HCT116 (cell line): ENCODE data around the gene TNRC6B. TPM values are rescaled to one million over a fixed set of nuclear protein-coding genes. Genes with fewer than 3 reads are reported as not detected.

ENCODE experiments used
- ATAC-seq: fragments of 200-7000 bp; cut with Tn5 transposase; 2 replicates; pipeline ENCODE4 v1.9.1; 2020; ENCODE audit warnings: mild to moderate bottlenecking, moderate library complexity
- BruUV-seq: library from RNA; stranded (reverse); fragments of 400-500 nt; replicated peaks from 2 replicates; lab custom pipeline; 2021; lab: Mats Ljungman, UMichigan
- CTCF ChIA-PET: fragments of 300-600 bp; sonication (Branson Sonifier 250); formaldehyde crosslinking; loops from one replicate; lab custom pipeline; 2021; ENCODE audit warnings: antibody characterized with exemption; lab: Charles Lee
- POLR2A ChIA-PET: fragments of 300-600, 350-600 bp; sonication (Branson Sonifier 250); formaldehyde crosslinking; loops from one replicate; lab custom pipeline; 2021; ENCODE audit warnings: antibody characterized with exemption; lab: Charles Lee
- RAD21 ChIA-PET, 2 experiments: fragments of 300-600 bp; sonication (Branson Sonifier 250); formaldehyde crosslinking; loops; one replicate each; lab custom pipeline; 2023; ENCODE audit warnings: low total read pairs in 2 of 2; ENCODE audit not compliant: uncharacterized antibody in 2 of 2, unreplicated experiment in 2 of 2, low non-redundant PET in 1 of 2; lab: Charles Lee
- DNase-seq: peaks from one replicate; pipeline ENCODE4 v3.0.0-alpha.2; 2010; ENCODE audit warnings: low read depth, low spot score
- H2AFZ ChIP-seq: fragments of 200-600 bp; shearing (Covaris generic), sonication (generic); 2 replicates; pipeline ENCODE4 v1.6.1; 2017; ENCODE audit warnings: low read depth, mixed run types, mixed read lengths, antibody characterized with exemption, low read length; ENCODE audit not compliant: poor library complexity, severe bottlenecking
- H3K27ac ChIP-seq: 2 replicates; pipeline ENCODE4 v1.5.1; 2012; ENCODE audit warnings: low read depth, low read length
- H3K27me3 ChIP-seq: fragments of 200-600 bp; sonication (generic); 2 replicates; pipeline ENCODE4 v1.6.1; 2016; ENCODE audit warnings: mixed run types, low read length, mixed read lengths; ENCODE audit not compliant: insufficient read depth
- H3K36me3 ChIP-seq, 2 experiments: fragments of 200-500 bp in 1 of 2; fragments of 200-600 bp in 1 of 2; sonication (Bioruptor generic) in 1 of 2; sonication (generic) in 1 of 2; 2 replicates each; pipeline versions ENCODE4 v1.5.1 to v1.6.1; 2014 to 2016; ENCODE audit warnings: low read length in 2 of 2, inconsistent platforms in 1 of 2, mixed read lengths in 1 of 2, mixed run types in 1 of 2; ENCODE audit not compliant: insufficient read depth in 2 of 2, control insufficient read depth in 1 of 2
- H3K4me1 ChIP-seq, 2 experiments: fragments of 200-600 bp in 1 of 2; sonication (generic) in 1 of 2; 2 replicates each; pipeline versions ENCODE4 v1.5.1 to v1.6.1; 2012 to 2017; ENCODE audit warnings: low read length in 2 of 2, inconsistent platforms in 1 of 2, mild to moderate bottlenecking in 1 of 2, mixed read lengths in 1 of 2, mixed run types in 1 of 2, moderate library complexity in 1 of 2; ENCODE audit not compliant: insufficient read depth in 2 of 2, control insufficient read depth in 1 of 2
- H3K4me2 ChIP-seq: fragments of 200-600 bp; sonication (generic); 2 replicates; pipeline ENCODE4 v1.6.1; 2017; ENCODE audit warnings: mixed run types, low read length, mixed read lengths
- H3K4me3 ChIP-seq, 2 experiments: fragments of 200-600 bp in 1 of 2; sonication (generic) in 1 of 2; replicated peaks in 1 of 2; 2 replicates each; pipeline ENCODE4 v1.5.1; 2011 to 2016; ENCODE audit warnings: low read length in 2 of 2, control low read depth in 1 of 2, low read depth in 1 of 2, mild to moderate bottlenecking in 1 of 2, mixed read lengths in 1 of 2, mixed run types in 1 of 2
- H3K79me2 ChIP-seq: fragments of 200-600 bp; sonication (generic); 2 replicates; pipeline ENCODE4 v1.6.1; 2017; ENCODE audit warnings: mild to moderate bottlenecking, mixed run types, low read length, moderate library complexity, mixed read lengths; ENCODE audit not compliant: insufficient read depth
- H3K9ac ChIP-seq: fragments of 200-600 bp; sonication (generic); 2 replicates; pipeline ENCODE4 v1.6.1; 2016; ENCODE audit warnings: low read length, mixed read lengths
- H3K9me2 ChIP-seq: fragments of 200-600 bp; sonication (generic), shearing (Covaris generic); 2 replicates; pipeline ENCODE4 v1.6.1; 2017; ENCODE audit warnings: mixed run types, mild to moderate bottlenecking, moderate library complexity; ENCODE audit not compliant: insufficient read depth
- H3K9me3 ChIP-seq, 2 experiments: fragments of 200-500 bp in 1 of 2; fragments of 200-600 bp in 1 of 2; sonication (Bioruptor generic) in 1 of 2; sonication (generic) in 1 of 2; 2 replicates each; pipeline ENCODE4 v1.6.1; 2014 to 2017; ENCODE audit warnings: low read length in 2 of 2, mixed read lengths in 2 of 2, inconsistent platforms in 1 of 2, low read depth in 1 of 2, mild to moderate bottlenecking in 1 of 2, mixed run types in 1 of 2, moderate library complexity in 1 of 2; ENCODE audit not compliant: control insufficient read depth in 1 of 2, insufficient read depth in 1 of 2
- H4K20me1 ChIP-seq: fragments of 200-600 bp; sonication (generic), shearing (Covaris generic); 2 replicates; pipeline ENCODE4 v1.6.1; 2017; ENCODE audit warnings: mixed run types, mild to moderate bottlenecking, moderate library complexity; ENCODE audit not compliant: insufficient read depth
- CBX3 ChIP-seq: IDR thresholded peaks from 2 replicates; pipeline ENCODE4 v1.6.1; 2012; ENCODE audit warnings: low read depth
- CEBPB ChIP-seq: IDR thresholded peaks from 2 replicates; pipeline ENCODE4 v1.6.1; 2012; ENCODE audit warnings: low read depth
- ELF1 ChIP-seq: IDR thresholded peaks from 2 replicates; pipeline ENCODE4 v1.6.1; 2012; ENCODE audit warnings: low read depth, borderline replicate concordance
- EZH2 ChIP-seq: fragments of 200-600 bp; sonication (generic); IDR thresholded peaks from 2 replicates; pipeline ENCODE4 v1.6.1; 2017; ENCODE audit warnings: antibody characterized with exemption, mixed run types
- FOSL1 ChIP-seq: IDR thresholded peaks from 2 replicates; pipeline ENCODE4 v1.6.1; 2012; ENCODE audit warnings: low read depth
- JUND ChIP-seq: IDR thresholded peaks from 2 replicates; pipeline ENCODE4 v1.6.1; 2012
- POLR2A ChIP-seq: IDR thresholded peaks from 2 replicates; pipeline ENCODE4 v1.7.0; 2011; ENCODE audit warnings: borderline replicate concordance; ENCODE audit not compliant: insufficient read depth, insufficient read length; ENCODE audit errors: extremely low read depth
- SIN3A ChIP-seq: IDR thresholded peaks from 2 replicates; pipeline ENCODE4 v1.6.1; 2012; ENCODE audit warnings: low read depth
- SRF ChIP-seq: IDR thresholded peaks from 2 replicates; pipeline ENCODE4 v1.6.1; 2012; ENCODE audit warnings: low read depth
- ZNF274 ChIP-seq: fragments of 200-500 bp; sonication (Bioruptor generic); IDR thresholded peaks from 2 replicates; pipeline ENCODE4 v1.6.1; 2014; ENCODE audit warnings: mild to moderate bottlenecking, low read depth, low read length, inconsistent platforms
- intact Hi-C: fragments of 100-400 bp; cut with micrococcal nuclease; formaldehyde crosslinking; loops from 2 replicates; pipeline ENCODE4 v1.10.0; 2022
- total RNA-seq: library from RNA; stranded (reverse); gene quantifications from one replicate; pipeline ENCODE4 v1.2.1, GENCODE V29; 2021; ENCODE audit not compliant: unreplicated experiment
- TF ChIP-seq, protein P1 (sequence below): IDR thresholded peaks from 2 replicates; pipeline ENCODE4 v1.6.1; 2011; ENCODE audit warnings: mild to moderate bottlenecking, low read length, moderate library complexity; ENCODE audit not compliant: insufficient replicate concordance; ENCODE audit errors: extremely low read depth
- TF ChIP-seq, protein P2 (sequence below): IDR thresholded peaks from 2 replicates; pipeline ENCODE4 v1.6.1; 2012
- TF ChIP-seq, protein P3 (sequence below): IDR thresholded peaks from 2 replicates; pipeline ENCODE4 v1.6.1; 2012; ENCODE audit warnings: low read depth

Gene TNRC6B
- total RNA-seq, 1 experiment from 2014 or later = 29.8 TPM

DNA sequence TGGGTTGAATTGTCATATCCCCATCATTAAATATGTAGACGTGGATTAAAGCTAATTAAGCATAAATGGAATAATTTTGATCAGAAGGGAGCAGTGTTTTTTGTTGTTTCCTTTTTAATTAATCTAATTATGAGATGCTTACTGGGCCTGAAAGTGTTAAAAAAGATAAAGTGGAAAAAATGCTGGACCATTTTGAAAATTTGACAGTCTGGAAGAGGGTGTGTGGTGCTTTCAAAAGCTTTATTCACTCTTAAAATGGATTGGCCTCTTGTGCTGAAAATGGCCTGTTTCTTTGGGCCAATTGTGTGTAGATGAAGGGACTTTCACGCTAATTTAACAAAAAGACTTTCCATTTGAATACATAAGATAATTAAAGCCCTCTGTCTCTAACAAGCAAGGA, 1.8 kb downstream of the TNRC6B start:
- H4K20me1 ChIP-seq = no peaks in the 10 kb centered on the region
- TF ChIP-seq ELF1 = no peak
- no peak for TF ChIP-seq POLR2A
- no peak for TF ChIP-seq CBX3
- TF ChIP-seq SIN3A = no peak
- no peak for TF ChIP-seq SRF
- TF ChIP-seq, protein P1, sequence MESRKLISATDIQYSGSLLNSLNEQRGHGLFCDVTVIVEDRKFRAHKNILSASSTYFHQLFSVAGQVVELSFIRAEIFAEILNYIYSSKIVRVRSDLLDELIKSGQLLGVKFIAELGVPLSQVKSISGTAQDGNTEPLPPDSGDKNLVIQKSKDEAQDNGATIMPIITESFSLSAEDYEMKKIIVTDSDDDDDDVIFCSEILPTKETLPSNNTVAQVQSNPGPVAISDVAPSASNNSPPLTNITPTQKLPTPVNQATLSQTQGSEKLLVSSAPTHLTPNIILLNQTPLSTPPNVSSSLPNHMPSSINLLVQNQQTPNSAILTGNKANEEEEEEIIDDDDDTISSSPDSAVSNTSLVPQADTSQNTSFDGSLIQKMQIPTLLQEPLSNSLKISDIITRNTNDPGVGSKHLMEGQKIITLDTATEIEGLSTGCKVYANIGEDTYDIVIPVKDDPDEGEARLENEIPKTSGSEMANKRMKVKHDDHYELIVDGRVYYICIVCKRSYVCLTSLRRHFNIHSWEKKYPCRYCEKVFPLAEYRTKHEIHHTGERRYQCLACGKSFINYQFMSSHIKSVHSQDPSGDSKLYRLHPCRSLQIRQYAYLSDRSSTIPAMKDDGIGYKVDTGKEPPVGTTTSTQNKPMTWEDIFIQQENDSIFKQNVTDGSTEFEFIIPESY = no peak
- no peak for TF ChIP-seq ZNF274
- no peak for TF ChIP-seq FOSL1
- no peak for TF ChIP-seq EZH2
- TF ChIP-seq, protein P2, sequence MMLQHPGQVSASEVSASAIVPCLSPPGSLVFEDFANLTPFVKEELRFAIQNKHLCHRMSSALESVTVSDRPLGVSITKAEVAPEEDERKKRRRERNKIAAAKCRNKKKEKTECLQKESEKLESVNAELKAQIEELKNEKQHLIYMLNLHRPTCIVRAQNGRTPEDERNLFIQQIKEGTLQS = no peak
- no peak for TF ChIP-seq CEBPB
- no peak for TF ChIP-seq JUND
- TF ChIP-seq, protein P3, sequence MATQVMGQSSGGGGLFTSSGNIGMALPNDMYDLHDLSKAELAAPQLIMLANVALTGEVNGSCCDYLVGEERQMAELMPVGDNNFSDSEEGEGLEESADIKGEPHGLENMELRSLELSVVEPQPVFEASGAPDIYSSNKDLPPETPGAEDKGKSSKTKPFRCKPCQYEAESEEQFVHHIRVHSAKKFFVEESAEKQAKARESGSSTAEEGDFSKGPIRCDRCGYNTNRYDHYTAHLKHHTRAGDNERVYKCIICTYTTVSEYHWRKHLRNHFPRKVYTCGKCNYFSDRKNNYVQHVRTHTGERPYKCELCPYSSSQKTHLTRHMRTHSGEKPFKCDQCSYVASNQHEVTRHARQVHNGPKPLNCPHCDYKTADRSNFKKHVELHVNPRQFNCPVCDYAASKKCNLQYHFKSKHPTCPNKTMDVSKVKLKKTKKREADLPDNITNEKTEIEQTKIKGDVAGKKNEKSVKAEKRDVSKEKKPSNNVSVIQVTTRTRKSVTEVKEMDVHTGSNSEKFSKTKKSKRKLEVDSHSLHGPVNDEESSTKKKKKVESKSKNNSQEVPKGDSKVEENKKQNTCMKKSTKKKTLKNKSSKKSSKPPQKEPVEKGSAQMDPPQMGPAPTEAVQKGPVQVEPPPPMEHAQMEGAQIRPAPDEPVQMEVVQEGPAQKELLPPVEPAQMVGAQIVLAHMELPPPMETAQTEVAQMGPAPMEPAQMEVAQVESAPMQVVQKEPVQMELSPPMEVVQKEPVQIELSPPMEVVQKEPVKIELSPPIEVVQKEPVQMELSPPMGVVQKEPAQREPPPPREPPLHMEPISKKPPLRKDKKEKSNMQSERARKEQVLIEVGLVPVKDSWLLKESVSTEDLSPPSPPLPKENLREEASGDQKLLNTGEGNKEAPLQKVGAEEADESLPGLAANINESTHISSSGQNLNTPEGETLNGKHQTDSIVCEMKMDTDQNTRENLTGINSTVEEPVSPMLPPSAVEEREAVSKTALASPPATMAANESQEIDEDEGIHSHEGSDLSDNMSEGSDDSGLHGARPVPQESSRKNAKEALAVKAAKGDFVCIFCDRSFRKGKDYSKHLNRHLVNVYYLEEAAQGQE = no peak
- H3K4me1 ChIP-seq = peaks cover 20 to 34% of the 10 kb centered on the region in 2 experiments
- peak overlapping the region in 1 of 2 experiments; percentile 80; a peak in 1 of 4 replicates for H3K4me3 ChIP-seq
- H2AFZ ChIP-seq = no peak overlapping the region
- no peaks in the 10 kb centered on the region for H3K36me3 ChIP-seq
- ChIA-PET CTCF (no interaction called here), POLR2A (no interaction called here), RAD21 (no interaction called here)
- H3K27ac ChIP-seq = no peak overlapping the region
- H3K9ac ChIP-seq = no peak overlapping the region
- DNase-seq (no peak), ATAC-seq (no peak)
- no TSS peak for BruUV-seq
- no peaks in the 10 kb centered on the region for H3K9me2 ChIP-seq
- H3K4me2 ChIP-seq = peak overlapping the region; percentile 92; the same call in 1 of the 2 replicates
- peaks cover 66% of the 10 kb centered on the region for H3K79me2 ChIP-seq
- H3K27me3 ChIP-seq = no peaks in the 10 kb centered on the region
- intact Hi-C loops = no loop called here
- no peaks in the 10 kb centered on the region for H3K9me3 ChIP-seq
